Measurements from ENCODE around the gene RARB. TPM values are rescaled to one million over a fixed set of nuclear protein-coding genes. Genes with fewer than 3 reads are reported as not detected.

Gene RARB
- total RNA-seq, 1 donor from 2014 or later: not detected

DNA sequence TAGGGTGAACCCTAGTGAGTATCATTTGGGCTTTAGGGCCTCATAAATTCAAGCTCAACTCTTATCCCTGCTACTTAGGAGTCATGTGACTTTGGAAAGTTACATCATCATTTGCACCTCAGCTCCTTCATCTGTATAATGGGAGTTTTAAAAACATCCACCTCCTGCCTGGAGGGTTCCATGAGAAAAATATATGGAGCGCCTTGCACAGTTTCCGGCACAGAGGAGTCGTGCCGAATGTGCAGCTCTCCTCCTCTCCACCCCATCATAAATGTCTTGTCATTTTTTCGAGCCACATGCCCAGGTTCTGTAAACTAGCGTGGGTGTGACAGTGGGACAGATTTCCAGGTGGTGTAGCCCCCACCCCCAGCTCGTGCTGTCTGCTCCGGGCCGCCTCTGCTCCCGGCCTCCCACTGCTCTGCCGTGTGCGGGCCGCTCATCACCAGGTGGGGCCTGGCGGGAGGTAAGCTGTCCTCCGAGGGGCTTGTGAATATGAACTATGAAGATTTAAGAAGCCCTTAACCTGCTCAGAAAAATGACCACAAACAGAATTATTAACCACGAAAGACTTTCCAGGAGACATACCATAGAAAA lies 146.2 kb downstream of the RARB start:
- intact Hi-C loops (cut with micrococcal nuclease): no loop called here

DNA sequence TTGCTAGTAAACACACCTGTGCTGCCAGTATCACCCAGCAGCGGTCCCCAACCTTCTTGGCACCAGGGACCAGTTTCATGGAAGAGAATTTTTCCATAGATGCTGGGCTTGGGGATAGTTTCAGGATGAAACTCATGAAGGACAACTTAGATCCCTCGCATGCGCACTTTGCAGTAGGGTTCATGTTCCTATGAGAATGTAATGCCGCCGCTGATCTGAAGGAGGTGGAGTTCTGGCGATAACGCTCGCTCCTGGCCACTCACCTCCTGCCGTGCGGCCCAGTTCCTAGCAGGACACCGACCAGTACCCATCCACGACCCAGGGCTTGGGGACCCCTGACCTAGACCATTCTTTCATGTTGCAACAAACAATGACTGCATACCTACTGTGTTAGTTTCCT lies 146.9 kb downstream of the RARB start:
- intact Hi-C loops (cut with micrococcal nuclease): no loop called here

DNA sequence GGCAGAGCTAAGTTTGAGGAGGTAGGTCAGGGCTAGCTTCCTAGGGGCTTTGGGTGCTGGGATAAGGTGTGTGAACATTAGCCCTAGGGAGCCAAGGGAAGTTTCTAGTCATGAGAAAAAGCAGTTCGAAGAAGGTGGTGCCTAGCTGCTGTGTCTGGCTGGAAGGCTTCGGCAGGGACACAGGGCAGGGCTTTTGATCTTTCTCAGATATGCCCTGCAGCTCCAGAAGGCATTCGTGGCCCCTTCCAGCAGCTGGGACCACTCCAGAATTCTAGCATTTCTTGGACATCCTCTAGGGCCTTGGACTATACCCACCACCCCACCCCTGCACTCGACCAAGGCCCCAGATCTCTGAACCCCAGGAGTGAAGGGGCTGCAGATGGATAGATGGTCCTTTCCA lies 148.1 kb downstream of the RARB start:
- intact Hi-C loops (cut with micrococcal nuclease): no loop called here

DNA sequence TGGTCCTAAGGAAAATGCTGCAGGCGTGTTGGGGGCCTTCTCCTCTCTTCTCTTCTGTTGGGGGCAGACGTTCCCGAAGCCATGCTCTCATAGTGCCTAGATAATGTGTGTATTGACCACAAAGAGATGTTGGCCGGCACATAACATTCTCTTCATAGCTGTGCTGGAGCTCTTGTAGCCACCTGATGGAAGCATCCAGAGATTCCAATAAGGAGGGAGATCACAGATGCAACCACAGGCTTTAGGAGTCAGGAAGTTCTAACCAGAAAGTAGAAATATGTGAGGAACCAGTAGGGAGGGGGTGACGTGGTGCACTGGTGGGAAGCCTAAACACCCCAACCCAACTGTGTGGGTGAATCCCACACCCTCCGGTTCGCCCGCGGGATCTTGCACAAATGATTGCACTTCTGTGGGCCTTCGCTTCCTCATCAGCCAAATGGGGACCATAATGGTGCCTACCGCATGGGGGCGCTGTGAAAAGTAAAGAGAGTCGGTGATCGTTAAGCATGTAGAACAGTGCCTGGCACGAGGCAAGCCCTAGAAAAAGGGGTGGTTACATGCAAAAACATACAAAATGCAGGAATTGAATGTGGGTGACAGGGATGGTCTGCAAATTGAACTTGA lies 148.9 kb downstream of the RARB start:
- intact Hi-C loops (cut with micrococcal nuclease): no loop called here

DNA sequence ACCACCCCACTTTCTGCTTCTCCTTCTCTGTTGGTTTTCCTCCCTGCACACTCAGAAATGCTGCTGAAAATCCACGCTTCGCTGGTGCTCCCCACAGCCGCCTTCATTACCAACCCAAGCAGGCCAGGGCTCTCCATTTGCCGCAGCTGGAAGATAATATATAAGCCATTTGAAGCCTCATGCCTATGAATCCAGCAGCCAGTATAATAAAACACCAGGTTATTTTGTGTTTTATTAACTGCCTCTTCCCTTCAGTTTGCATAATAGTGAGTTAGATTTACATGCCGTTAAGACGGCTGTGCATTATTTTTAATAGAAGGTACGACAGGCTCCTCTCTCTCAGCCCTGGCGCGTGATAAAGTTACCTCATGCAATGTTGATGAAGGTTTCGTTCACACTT lies 150.0 kb downstream of the RARB start:
- intact Hi-C loops (cut with micrococcal nuclease): no loop called here

DNA sequence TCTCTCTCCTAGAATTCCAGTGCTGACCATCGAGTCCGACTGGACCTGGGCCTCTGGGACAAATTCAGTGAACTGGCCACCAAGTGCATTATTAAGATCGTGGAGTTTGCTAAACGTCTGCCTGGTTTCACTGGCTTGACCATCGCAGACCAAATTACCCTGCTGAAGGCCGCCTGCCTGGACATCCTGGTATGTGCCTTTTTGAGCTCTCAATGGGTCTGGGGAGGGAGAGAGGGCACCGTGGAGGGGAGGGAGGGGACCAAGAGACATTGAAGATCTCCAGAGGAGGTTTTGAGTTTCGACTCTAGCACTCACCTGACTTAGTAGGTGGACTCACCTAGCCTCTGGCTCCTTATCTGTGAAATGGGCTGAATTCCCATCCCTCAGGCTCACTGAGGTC lies 152.5 kb downstream of the RARB start:
- intact Hi-C loops (cut with micrococcal nuclease): no loop called here

DNA sequence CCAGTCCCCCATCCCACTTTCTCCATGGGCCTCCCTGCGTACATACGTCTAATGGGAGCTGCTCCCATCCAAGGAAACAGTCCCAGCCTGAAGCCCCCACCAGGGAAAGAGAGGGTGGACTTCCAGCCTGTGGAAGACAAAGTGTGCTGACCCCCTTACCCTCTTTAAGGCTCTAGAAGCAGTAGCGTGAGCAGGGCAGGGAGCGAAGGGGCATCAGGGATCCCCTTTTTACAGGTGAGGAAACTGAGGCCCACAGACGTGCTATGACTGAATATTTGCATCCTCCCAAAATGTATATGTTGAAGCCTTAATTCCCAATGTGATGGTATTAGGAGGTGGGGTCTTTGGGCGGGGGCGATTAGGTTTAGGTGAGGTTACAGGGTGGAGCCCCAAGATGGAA lies 153.3 kb downstream of the RARB start:
- intact Hi-C loops (cut with micrococcal nuclease): no loop called here

DNA sequence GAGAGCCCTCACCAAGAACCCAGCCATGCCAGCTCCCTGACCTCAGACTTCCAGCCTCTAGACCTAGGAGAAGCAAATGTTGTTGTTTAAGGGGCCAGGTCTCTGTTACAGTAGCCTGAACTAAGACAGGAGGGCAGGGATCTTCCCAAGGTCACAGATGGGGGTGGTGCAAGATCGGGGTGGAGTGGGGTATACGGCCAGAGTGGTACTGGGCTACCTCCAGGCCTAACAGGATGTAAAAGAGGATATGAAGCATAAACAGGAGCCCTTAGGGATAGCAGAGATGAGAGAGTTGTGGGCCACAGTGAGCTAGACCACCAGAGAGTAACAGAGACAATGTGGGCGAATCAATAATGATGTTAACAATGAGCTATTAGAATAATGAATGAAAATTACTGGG lies 153.8 kb downstream of the RARB start:
- intact Hi-C loops (cut with micrococcal nuclease): no loop called here

DNA sequence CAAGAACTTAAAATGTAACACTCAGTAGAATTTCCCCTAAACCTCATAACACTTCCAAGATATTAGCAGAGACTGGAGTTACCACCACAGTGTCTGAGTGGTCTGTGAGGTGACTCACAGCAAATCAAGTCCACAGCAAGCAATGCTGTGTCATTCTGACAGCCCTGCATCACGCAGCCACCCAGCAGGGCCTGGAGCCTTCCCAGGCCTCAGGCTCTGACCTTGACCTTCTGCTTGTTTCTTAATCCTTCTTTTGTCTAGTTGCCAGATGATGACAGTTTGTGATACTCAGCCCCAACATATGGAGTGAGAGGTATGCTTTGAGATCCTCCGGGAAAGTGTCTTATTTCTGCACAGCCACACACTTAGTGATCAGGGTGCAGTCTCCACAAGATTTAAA lies 154.2 kb downstream of the RARB start:
- intact Hi-C loops (cut with micrococcal nuclease): no loop called here

DNA sequence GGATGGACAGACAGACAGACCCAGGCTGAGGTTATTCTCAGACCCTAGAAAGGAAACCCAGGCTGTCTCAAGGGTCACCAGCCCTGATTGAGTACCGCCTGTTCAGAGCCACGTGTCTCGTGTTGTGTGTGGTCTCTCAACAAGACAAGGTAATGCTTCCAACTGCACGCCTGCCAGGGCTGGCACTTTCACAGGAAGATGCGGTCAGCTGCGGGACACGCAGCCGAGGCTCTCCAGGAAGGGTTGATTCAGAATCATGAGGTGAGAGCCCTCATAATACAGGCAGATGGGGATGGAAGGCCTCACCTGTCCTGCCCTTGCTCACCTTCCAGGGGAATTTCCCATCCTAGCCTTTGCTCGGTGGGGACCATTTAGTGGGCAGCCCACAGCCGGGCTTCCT lies 155.3 kb downstream of the RARB start:
- intact Hi-C loops (cut with micrococcal nuclease): no loop called here

DNA sequence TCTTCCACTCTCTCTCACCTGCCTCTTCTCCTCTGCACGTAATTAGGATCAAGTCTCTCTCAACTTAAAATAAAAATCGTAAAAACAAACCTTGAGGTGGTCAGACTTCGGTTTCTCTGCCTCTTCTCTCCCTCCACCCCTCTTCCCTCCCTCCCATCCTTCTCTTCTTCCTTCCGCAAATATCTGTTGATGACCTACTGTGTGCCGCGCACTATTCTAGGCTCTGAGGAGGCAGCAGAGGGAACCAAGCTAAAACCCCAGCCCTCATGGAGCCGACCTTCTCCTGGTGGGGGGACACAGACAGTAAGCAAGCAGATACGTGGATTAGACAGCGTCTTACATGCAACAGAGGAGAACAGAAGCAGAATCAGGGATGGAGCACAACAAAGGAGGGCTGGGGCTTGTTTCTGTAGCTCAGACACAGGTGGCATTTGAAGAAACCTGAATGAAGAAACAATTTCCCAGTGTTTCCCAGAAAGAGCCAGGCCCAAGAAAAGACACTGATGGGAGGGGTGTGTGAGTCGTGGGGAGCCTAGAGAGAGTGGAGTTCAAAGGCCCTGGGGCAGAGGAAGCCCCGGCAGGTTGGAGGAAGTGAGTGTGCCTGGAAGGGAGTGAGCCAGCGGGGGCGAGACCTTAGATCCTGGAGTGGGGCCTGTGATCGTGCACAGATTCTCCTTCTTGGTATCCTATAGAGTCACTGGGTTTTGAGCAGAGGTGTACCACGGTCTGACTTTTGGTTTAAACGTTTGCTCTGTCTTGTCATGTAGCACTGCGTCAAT lies 156.1 kb downstream of the RARB start:
- intact Hi-C loops (cut with micrococcal nuclease): no loop called here

DNA sequence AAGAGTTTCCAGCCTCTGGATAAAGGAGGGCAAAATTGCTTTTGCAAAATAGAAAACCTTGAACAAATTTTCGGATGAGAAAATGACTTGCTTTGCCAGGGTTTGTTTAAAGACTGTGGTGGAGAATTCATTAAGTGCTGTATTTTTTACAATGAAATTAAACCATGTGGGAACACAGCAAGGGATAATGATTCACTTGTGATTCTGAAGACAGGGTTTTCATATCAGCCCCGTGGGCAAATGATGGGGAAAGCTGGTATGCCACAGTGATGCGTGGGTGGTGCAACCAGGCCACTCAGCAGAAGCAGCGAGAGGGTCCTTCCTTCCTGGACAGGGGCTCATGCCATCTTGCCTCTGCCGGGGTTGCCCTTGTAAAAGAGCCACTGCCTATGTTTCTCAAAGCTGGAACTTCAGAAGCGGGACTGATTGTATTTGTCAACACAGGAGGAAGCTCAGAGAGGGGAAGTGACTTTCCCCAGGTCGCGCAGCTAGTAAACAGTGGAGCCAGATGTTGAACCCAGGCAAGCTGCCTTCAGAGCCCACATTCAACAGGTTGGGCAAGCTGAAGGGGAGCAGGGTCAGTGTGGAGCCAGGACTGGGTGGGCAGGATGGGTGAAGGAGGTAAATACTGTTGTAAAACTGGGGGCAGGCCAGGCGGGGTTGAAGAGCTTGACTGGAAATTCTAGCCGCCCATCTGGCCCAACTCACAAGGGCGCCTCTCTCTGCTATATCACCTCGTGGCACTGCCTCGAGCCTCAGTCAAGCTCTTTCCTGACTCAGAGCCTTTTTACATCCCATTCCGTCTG lies 157.5 kb downstream of the RARB start:
- intact Hi-C loops (cut with micrococcal nuclease): no loop called here

DNA sequence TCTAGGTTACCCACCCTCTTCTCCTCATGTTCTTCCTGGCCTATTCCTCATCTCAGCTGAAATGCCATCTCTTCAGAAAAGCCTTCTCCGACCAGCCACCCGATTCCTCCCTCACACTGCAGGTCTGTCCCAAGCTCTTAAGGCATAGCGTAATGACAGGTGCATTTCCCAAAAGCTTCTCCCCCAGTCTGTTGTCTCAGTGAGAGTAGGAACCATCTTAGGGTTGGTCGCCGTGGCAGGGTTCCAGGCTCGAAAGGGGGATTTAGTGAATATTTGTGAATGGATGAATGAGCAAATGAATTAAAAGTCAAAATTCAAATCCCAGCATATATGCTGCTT lies 158.1 kb downstream of the RARB start:
- intact Hi-C loops (cut with micrococcal nuclease): no loop called here

DNA sequence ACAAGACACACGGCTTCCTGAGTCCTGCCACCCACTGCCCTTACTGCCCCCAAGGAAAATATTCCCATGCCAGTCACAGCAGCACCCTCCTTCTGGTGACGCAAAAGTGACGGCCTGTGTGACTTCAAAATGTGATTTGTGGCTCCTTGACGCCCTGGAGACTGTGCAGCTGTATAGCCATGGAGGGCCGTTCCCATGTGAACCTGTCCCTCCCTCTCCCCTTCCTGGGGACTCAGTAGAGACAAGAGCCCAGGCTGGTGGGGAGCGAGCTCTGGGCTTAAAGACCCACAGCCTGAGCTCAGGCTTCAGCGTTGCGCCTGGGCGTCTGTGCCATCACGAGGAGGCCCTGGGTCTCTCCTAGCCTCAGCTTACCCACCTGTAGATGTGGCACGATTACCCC lies 158.5 kb downstream of the RARB start:
- intact Hi-C loops (cut with micrococcal nuclease): no loop called here

DNA sequence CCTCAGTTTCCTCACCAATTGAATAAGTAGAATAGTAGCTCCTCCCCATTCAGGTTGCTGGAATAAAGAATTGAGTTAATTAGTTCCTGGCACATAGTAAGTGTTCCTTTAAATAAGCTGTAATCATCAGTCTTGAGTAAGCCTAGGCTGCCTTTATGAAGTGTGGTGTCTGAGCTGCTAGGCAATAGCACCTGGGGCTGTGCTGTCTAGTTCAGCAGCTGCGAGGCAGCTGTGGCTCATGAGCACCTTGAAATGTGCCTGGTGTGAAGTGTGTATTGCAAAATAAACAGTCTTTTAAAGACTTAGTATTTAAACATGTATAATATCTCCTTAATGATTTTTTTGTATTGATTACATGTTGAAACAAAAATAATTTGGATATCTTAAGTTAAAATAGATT lies 159.0 kb downstream of the RARB start:
- intact Hi-C loops (cut with micrococcal nuclease): no loop called here

DNA sequence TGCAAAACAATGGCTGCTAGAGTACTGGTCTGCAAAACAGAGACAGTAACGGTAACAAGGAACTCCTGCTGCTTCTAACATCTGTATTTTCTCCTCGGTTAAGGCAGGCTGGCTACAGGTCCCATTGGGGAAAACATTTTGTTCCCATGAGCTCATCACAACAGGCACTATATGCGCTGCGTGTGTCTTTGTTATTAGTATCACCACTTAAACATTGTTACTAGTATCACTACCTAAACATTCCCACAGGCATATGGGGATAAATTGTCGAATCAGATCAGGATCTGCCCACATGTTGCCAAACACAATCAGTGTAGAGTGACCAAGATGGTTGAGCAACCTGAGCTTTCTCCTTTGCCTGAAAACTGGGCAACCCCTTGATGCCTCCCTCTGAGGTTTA lies 159.5 kb downstream of the RARB start:
- intact Hi-C loops (cut with micrococcal nuclease): no loop called here

DNA sequence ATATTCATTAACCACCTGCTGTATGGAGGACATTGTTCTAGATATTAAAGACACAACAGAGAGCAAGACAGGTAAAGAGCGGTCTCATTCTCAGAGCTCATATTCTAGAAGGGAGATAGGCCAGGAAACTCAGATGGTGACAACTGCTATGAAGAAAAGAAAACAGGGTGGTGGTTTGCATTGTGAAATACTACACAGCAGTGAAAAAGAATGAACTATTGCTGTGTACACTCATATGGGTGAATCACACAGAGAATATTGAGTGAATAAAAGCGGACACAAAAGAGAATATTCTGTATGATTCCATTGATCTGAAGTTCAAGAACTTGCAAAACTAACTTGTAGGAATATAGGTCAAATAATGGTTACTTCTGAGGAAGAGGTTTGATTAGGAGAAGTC lies 159.9 kb downstream of the RARB start:
- intact Hi-C loops (cut with micrococcal nuclease): no loop called here

DNA sequence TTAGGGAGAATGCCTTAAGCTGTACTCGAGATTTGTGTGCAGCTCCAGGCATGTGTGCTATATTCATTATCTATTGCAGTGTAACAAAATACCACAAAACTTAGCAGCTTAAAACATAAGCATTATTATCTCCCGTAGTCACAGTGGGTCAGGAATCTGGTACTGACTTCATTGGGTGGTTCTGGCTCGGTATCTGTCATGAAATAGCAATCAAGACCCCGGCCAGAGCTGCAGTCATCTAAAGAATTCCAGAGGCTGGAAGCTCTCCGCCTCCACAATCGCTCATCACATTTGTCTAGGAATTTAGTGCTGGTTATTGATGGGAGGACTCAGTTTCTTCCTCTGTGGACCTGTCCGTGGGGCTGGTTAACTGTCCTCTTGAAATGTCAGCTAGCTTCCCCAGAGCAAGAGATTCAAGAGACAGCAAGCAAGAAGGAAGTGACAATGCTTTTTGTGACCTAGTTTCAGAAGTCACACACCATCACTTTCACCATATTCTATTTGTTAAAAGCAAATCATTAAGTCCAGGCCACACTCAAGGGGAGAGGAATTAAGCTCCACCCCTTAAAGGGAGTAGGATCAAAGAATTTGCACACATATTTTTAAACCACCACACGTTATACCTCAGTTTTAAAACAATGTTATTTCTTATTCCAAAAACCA lies 160.5 kb downstream of the RARB start:
- intact Hi-C loops (cut with micrococcal nuclease): no loop called here

DNA sequence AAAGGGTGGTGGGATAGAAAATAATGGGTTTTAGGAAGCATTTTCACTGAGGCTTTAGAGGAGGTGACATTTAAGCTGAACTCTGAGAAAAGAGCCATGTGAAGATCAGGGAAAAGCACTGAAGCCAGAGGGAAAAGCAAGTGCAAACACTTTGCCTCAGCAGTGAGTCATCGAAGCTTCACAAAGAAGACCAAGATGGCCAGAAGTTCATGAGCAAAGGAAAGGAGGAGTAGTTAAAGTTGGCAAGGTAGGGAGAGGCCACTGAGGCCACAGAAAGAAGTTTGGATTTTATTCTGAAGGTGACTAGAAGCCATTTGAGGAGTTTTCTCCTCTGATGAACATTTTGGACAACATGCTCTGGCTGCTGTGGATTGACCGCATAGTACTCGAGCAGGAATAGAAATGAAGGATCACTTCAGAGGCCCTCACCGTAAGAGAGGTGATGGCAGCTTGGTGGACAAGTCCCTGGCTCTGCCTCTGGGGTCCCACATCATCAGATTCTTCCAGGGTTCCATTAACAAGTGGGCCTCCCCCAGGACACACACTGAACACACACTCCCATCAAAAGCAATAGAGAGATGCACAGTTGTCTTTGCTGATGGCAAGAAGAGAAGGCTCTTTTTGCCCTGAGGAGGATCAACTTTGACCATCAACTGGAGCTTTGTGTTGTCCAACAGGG lies 161.2 kb downstream of the RARB start:
- intact Hi-C loops (cut with micrococcal nuclease): no loop called here

DNA sequence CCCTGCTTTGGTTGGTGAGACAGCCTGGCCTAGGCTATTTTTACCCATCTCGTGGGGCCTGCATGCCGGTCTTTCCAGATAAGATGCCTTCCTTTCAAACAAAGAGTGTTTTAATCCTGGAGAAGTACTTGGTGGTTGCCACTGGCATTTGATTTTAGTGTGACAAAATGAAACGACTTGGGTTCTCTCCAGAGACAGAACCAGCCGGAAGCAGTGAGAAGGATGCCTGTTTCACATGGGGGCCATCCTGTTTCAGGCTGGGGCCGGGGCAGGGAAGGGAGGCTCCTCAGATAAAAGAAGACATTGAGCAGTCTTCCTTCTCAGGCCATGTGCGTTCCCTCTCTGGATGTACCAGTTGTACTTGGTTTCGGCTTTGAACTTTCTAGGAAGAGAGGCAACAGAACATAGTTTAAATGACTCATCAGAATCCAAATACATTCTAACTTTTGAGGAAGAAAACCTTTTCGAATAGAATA lies 161.8 kb downstream of the RARB start:
- intact Hi-C loops (cut with micrococcal nuclease): loop anchor here (10.0 kb wide), 1 partner anchor 145 kb away; no protein-coding TSS in a partner anchor

DNA sequence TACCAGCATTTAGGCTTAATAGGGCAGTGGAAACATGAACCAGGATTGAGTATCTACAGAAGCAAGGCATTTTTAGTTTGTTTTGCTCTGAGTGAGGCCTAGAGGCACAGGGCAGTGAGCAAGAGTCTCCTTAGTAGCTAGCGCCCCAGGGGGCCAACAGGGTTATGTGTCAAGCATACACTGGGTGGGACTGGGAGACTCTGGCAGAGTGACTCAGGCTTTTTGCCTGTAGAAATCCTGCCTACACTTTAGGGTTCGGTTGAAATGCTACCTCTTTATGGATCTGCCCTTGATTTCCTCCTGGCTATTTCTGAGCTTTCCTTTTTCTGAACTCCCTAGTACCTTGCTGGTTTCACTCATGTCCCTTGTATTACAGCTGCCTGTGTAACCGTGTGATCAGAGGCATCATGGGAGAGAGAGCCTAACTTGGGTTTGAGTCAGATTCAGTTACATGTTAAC lies 164.5 kb downstream of the RARB start:
- intact Hi-C loops (cut with micrococcal nuclease): loop anchor here (10.0 kb wide), 1 partner anchor 148 kb away; no protein-coding TSS in a partner anchor

Measured in T-helper 2 cell treated with Interferon-gamma antibody and Interleukin-4, amounts not matched to agents 100 ng/mL and 5 ng/mL, for 36 hours (primary cell).